CD4-positive, alpha-beta T cell treated with Interleukin-10 for 1 hour (primary cell): ENCODE data around the gene SPATA2.
"Not testable (repeated sequence)": the region's sequence is repeated elsewhere in the genome, so short reads cannot be mapped to it uniquely, and the experiment has no call there.

ENCODE experiments used
- DNase-seq: peaks from one replicate; pipeline ENCODE4 v3.0.0-alpha.2; 2020

The SPATA2 gene

GRCh38 chr20:49882171-49882970 is 33.0 kb downstream of the SPATA2 start:
- no peak for DNase-seq

GRCh38 chr20:49880724-49881445 is 34.4 kb downstream of the SPATA2 start:
- no peak for DNase-seq

GRCh38 chr20:49880177-49880576 is 35.2 kb downstream of the SPATA2 start:
- no peak for DNase-seq

- no peak for DNase-seq
These were observed 36.4 kb downstream of the SPATA2 start for GRCh38 chr20:49878977-49879376.

- no peak for DNase-seq
These were observed 37.9 kb downstream of the SPATA2 start for GRCh38 chr20:49877386-49877921.

GRCh38 chr20:49874696-49875095 is 40.6 kb downstream of the SPATA2 start:
- no peak for DNase-seq

GRCh38 chr20:49872056-49872455 is 43.3 kb downstream of the SPATA2 start:
- DNase-seq = no peak

GRCh38 chr20:49871391-49871948 is 43.9 kb downstream of the SPATA2 start:
- DNase-seq = no peak

GRCh38 chr20:49870261-49870660 is 45.1 kb downstream of the SPATA2 start:
- DNase-seq = no peak

GRCh38 chr20:49868964-49869363 is 46.4 kb downstream of the SPATA2 start:
- DNase-seq = no peak

GRCh38 chr20:49868538-49868937 is 46.8 kb downstream of the SPATA2 start:
- no peak for DNase-seq

GRCh38 chr20:49867453-49868215 is 47.7 kb downstream of the SPATA2 start:
- DNase-seq = no peak

GRCh38 chr20:49866051-49866450 is 49.3 kb downstream of the SPATA2 start:
- no peak for DNase-seq

GRCh38 chr20:49865559-49865958 is 49.8 kb downstream of the SPATA2 start:
- DNase-seq = no peak

- DNase-seq = no peak
These were observed 51.7 kb downstream of the SPATA2 start for GRCh38 chr20:49863666-49864065.

- no peak for DNase-seq
These were observed 52.6 kb downstream of the SPATA2 start for GRCh38 chr20:49862607-49863200.

GRCh38 chr20:49861232-49861631 is 54.1 kb downstream of the SPATA2 start:
- not testable (repeated sequence) for DNase-seq

- no peak for DNase-seq
These were observed 55.5 kb downstream of the SPATA2 start for GRCh38 chr20:49859807-49860206.

- DNase-seq = no peak
These were observed 56.3 kb downstream of the SPATA2 start for GRCh38 chr20:49859011-49859410.

GRCh38 chr20:49858076-49858585 is 57.2 kb downstream of the SPATA2 start:
- no peak for DNase-seq

- DNase-seq = no peak
These were observed 58.4 kb downstream of the SPATA2 start for GRCh38 chr20:49856904-49857303.

GRCh38 chr20:49854190-49854875 is 61.0 kb downstream of the SPATA2 start:
- DNase-seq = no peak
